ENCODE results near the gene DEDD2.
A peak's percentile ranks its signal among the peaks of the same experiment; 100 is the strongest.

Gene DEDD2

DNA sequence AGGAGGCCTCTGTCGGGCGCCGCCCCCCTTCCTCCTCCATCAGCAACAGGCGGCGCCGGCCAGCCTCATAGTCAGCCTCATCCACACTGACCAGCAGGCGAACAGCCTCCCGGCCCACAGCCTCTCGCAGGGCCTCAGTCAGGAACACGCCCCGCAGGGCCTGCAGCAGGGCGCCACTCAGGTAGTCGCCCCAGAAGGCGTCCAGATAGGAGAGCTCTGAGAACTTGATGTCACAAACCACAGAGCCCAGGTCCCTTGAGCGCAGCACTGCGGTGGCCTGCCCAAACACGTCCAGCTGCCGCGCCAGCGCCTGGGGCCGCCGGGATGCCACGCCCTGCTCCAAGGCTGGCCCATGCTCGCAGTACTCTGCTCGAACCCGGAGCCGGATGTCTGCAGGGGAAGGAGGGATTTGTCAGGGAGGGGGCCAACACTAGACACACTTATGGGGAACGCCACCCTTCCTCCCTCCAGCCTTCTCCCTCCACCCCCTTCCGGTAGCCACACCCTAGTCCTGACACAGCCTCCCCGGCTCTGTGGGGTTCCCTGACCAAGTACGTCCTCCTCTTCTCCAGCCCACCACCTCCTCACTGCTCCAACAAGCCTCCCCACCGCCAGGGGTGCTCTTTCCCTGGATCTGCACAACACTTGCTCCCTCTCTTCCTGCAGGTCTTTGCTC, 17.9 kb downstream of the DEDD2 start:
- peak overlapping the region; percentile 85 for H3K4me3 Mint-ChIP-seq
- H3K9me3 Mint-ChIP-seq (ENCODE audit: low read depth) = no peaks in the 10 kb centered on the region
- peak overlapping the region; percentile 93 for H3K27ac Mint-ChIP-seq
- no peaks in the 10 kb centered on the region for H3K27me3 Mint-ChIP-seq
- H3K36me3 Mint-ChIP-seq = peaks cover 13% of the 10 kb centered on the region
- H3K4me1 Mint-ChIP-seq (ENCODE audit: low read depth) = peaks cover 78% of the 10 kb centered on the region

DNA sequence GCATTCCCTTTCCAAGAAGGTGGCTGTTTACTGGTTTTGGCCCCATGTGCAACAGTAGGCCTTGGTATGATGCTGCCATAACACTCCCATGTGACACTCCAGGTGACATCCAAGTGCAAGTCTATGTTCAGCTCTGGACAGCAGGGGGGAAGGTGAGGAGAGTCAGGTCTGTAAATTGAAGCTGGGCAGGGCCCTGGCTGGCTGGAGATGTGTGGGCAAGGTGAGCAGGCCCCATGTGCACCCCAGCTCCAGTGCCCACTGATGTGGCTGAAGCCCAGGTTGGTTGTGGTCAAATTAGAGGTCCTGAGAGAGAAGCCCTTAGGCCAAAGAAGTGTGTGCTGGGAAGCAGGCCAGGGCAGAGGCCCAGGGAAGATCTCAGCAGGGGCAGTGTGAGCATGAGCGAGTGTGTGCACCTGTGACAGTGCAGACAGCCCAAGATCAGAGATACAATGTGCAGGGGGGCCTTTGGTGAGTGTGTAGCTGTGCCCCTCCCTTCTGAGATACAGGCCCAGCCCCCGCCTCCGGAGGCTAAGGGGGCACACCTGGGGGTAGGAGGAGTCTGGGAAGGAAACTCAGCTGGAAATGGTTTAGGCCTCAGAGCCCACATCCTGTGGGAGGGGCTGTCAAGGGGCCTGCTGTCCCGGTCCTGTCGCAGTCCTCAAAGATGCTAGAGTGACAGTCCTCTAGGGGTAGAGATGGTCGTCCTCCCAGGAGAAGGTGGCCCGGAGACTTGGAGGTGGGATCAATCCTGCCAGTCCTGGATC, 18.6 kb downstream of the DEDD2 start:
- no peaks in the 10 kb centered on the region for H3K27me3 Mint-ChIP-seq
- H3K9me3 Mint-ChIP-seq (ENCODE audit: low read depth) = no peaks in the 10 kb centered on the region
- peak overlapping the region; percentile 93 for H3K27ac Mint-ChIP-seq
- peaks cover 13% of the 10 kb centered on the region for H3K36me3 Mint-ChIP-seq
- peaks cover 76% of the 10 kb centered on the region for H3K4me1 Mint-ChIP-seq (ENCODE audit: low read depth)
- H3K4me3 Mint-ChIP-seq = peak overlapping the region; percentile 85

DNA sequence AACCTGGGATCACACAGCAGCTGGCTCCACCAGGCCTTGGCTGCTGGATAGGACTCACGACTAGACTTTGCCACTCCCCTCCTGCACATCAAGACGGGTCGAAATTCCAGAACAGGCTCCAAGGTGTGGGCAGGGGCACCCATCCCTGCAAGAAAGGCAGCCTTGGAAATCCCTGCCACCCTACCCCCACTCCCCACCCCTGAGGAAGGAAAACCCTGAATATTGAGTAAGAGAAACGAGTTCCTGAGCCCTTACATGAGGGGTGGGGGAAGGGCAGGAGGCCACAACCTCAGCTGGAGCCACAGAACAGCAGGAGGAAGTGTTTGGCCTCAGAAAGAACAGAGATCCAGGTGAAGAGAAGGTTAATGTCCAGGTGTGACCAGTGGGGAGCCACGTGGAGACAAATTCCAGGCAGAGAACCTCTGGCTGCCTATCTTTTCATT, 20.1 kb downstream of the DEDD2 start:
- Mint-ChIP-seq H3K4me3 (peak overlapping the region; percentile 10), H3K36me3 (peaks cover 13% of the 10 kb centered on the region), H3K4me1 (ENCODE audit: low read depth) (peaks cover 68% of the 10 kb centered on the region), H3K9me3 (ENCODE audit: low read depth) (no peaks in the 10 kb centered on the region), H3K27ac (peak overlapping the region; percentile 28), H3K27me3 (no peaks in the 10 kb centered on the region)

DNA sequence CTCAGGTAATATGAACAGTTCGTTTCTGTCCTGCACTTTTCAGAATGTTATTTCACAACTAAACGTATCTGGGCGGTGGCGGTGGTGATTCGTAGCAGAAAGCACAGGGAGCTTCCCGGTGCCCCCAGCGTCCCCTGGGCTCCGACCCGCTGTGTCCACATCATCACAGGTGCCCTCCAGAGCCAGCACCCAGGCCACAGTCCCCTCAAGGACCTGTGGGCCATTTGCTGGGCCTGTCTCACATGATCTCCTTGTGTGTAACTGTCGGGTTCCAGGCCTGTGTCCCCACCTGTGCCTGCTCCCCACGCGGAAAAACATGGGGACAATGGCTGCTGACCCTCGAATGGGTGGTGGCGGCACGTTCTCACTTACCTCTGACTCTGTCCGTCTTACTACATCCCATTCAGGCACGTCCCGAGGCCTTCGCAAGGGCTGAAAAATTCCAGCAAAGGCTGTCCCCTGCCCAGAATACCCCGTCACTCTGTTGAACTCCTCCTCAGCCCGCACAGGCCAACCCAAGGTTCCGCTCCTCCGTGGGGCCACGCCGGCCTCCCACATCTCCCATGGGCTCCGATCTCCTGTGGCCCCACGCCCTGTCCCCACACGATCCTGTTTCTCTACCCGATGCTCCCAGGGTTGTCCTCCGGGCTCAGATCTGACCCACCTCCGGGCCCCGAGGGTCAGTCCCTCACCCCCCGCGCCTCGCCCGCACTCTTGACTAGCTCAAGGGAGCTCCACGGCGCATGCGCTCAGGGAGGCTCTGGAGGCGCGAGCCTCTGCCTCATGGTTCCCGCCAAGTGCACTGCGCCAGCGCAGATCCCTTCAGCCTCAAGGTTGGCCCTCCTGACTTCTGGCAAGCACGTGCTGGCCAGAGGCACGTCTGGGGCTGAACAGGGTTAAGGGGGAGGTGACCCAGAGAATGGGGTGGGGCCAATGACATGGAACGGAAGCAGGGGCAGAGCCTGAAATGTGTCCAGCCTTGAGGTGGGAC, 21.2 kb downstream of the DEDD2 start:
- Mint-ChIP-seq H3K36me3 (peaks cover 8% of the 10 kb centered on the region), H3K4me1 (ENCODE audit: low read depth) (peaks cover 68% of the 10 kb centered on the region), H3K4me3 (no peak overlapping the region), H3K27ac (no peak overlapping the region), H3K27me3 (no peaks in the 10 kb centered on the region), H3K9me3 (ENCODE audit: low read depth) (no peaks in the 10 kb centered on the region)

DNA sequence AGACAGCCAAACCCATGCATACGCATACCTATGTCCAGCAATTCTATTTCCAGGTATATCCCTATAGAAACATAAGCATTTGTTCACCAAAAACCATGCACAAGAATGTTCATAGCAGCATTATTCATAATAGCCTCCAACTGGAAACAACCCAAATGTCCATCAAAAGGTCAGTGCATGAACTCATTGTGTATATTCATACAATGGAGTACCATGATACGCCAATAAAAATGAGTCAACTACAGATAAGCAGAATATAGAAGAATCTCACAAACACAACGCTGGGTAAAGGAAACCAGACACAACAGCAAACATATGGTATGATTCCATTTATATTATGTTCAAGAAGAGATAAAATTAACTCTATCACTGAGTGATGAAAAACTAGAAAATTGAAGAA, 23.8 kb downstream of the DEDD2 start:
- H3K27ac Mint-ChIP-seq = no peak overlapping the region
- no peaks in the 10 kb centered on the region for H3K27me3 Mint-ChIP-seq
- no peak overlapping the region for H3K4me3 Mint-ChIP-seq
- peaks cover 50% of the 10 kb centered on the region for H3K4me1 Mint-ChIP-seq (ENCODE audit: low read depth)
- no peaks in the 10 kb centered on the region for H3K9me3 Mint-ChIP-seq (ENCODE audit: low read depth)
- H3K36me3 Mint-ChIP-seq = peaks cover 4% of the 10 kb centered on the region

DNA sequence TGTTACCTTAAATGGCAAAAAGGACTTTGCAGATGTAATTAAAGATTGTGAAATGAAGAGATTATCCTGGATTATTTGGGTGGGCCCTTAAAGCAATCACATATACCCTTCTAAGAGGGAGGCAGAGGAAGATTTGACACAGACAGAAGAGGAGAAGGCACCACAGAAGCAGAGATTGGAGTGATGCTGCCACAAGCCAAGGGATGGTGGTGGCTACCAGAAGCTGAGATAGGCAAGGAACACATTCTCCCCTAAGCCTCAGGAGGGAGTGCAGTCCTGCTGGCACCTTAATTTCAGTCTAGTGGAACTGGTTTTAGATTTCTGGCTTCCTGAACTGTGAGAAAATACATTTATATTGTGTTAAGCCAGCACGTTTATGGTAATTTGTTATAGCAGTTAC, 24.2 kb downstream of the DEDD2 start:
- H3K36me3 Mint-ChIP-seq = peaks cover 3% of the 10 kb centered on the region
- H3K4me1 Mint-ChIP-seq (ENCODE audit: low read depth) = peaks cover 48% of the 10 kb centered on the region
- H3K27ac Mint-ChIP-seq = no peak overlapping the region
- H3K27me3 Mint-ChIP-seq = no peaks in the 10 kb centered on the region
- H3K9me3 Mint-ChIP-seq (ENCODE audit: low read depth) = no peaks in the 10 kb centered on the region
- no peak overlapping the region for H3K4me3 Mint-ChIP-seq

DNA sequence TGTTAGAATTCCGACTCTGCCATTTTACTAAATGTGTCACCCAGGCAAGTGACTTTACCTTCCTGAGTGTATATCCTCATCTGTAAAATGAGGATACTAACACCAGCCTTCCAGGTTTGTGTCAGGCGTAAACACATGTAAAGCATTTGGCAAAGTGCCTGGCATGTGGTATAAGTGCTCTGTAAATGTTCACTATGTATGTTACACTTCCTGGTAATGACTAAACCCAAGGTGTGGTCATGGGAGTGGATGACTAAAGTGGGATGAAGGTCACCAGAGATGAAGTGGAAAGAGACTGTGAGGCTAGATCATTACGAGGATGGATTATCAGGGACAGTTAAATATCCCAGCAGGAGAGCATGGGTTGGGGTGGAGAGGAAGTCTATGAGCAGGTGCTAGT, 25.6 kb downstream of the DEDD2 start:
- H3K27me3 Mint-ChIP-seq = no peaks in the 10 kb centered on the region
- peaks cover 3% of the 10 kb centered on the region for H3K36me3 Mint-ChIP-seq
- H3K9me3 Mint-ChIP-seq (ENCODE audit: low read depth) = no peaks in the 10 kb centered on the region
- peaks cover 40% of the 10 kb centered on the region for H3K4me1 Mint-ChIP-seq (ENCODE audit: low read depth)
- H3K4me3 Mint-ChIP-seq = no peak overlapping the region
- no peak overlapping the region for H3K27ac Mint-ChIP-seq

DNA sequence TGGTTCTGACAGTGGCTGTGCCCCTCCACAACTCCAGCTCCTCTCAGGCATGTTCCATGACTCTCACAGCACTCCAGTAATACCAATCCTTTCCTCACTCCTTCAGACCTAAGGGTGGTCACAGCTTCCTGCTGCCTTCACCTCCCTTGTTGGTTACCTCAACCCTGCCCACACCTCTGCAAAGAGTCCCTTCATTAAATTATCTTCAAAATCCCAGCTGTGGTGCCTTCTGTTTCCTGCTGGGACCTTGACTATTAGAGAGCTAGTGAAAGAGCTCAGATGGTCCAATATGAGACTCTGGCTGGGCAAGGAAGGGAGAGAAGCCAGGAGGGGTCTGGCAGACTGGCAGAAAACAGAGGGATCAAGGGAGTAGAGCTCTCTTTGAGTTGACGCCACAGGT, 26.1 kb downstream of the DEDD2 start:
- H3K27ac Mint-ChIP-seq = no peak overlapping the region
- H3K9me3 Mint-ChIP-seq (ENCODE audit: low read depth) = no peaks in the 10 kb centered on the region
- H3K4me3 Mint-ChIP-seq = no peak overlapping the region
- peaks cover 3% of the 10 kb centered on the region for H3K36me3 Mint-ChIP-seq
- peaks cover 38% of the 10 kb centered on the region for H3K4me1 Mint-ChIP-seq (ENCODE audit: low read depth)
- H3K27me3 Mint-ChIP-seq = no peaks in the 10 kb centered on the region

DNA sequence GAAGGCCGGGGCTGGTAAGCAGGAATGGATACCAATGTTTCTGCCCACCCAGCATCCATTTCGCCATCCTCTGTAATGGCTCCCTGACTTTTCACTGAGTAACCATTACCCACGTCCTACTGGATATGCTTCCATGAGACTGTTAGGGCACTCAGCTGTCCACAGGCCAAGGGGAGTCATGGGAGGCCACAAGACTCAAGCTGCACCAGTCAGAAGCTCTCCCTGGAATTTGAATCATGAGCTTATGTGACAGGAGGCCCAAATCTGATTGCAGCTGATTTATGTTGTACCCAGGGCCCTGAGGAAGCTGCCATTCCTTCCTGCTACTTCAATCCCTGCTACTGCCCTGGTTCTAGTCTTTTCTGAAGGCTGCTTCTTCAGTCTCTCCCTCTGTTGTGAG, 28.3 kb downstream of the DEDD2 start:
- Mint-ChIP-seq H3K4me1 (ENCODE audit: low read depth) (peaks cover 46% of the 10 kb centered on the region), H3K36me3 (peaks cover 3% of the 10 kb centered on the region), H3K4me3 (no peak overlapping the region), H3K27ac (no peak overlapping the region), H3K27me3 (no peaks in the 10 kb centered on the region), H3K9me3 (ENCODE audit: low read depth) (no peaks in the 10 kb centered on the region)

DNA sequence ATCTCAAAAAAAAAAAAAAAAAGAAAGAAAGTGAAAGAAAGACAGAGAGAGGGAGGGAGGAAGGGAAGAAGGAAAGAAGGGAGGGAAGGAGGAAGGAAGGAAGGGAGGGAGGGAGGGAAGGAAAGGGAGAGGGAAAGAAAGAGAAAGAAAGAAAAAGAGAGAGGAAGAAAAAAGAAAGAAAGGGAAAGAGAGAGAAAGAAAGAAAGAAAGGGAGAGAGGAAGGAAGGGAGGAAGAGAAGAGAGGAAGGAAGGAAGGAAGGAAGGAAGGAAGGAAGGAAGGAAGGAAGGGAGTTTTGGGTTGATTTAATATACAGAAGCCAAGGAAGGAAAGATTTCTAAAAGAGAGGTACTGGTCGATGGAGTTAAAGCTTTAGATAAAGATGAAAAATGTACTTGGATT, 28.8 kb downstream of the DEDD2 start:
- H3K36me3 Mint-ChIP-seq = peaks cover under 1% of the 10 kb centered on the region
- H3K4me1 Mint-ChIP-seq (ENCODE audit: low read depth) = peaks cover 44% of the 10 kb centered on the region
- H3K27ac Mint-ChIP-seq = no peak overlapping the region
- H3K9me3 Mint-ChIP-seq (ENCODE audit: low read depth) = no peaks in the 10 kb centered on the region
- no peaks in the 10 kb centered on the region for H3K27me3 Mint-ChIP-seq
- no peak overlapping the region for H3K4me3 Mint-ChIP-seq

DNA sequence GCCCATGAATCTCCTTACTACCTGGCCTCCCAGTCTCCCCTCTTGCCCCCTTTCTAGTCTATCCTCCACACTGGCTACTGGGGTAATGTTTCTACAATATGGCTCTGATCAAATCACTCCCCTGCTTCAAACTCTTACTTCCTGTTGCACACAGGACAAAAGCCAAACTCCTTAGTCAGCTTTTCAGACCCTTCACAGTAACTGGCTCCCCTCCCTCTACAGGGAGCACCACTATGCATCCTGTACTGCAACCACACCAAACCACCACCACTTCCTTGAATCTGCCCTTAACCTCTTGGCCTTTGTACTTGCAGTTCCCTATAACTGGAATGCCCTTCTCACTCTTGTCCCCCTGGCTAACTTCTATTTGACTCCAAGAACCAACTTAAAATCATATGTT, 32.2 kb downstream of the DEDD2 start:
- H3K4me3 Mint-ChIP-seq = peak overlapping the region; percentile 4
- peak overlapping the region; percentile 16 for H3K27ac Mint-ChIP-seq
- H3K9me3 Mint-ChIP-seq (ENCODE audit: low read depth) = no peaks in the 10 kb centered on the region
- no peaks in the 10 kb centered on the region for H3K27me3 Mint-ChIP-seq
- peaks cover 32% of the 10 kb centered on the region for H3K4me1 Mint-ChIP-seq (ENCODE audit: low read depth)
- H3K36me3 Mint-ChIP-seq = no peaks in the 10 kb centered on the region

DNA sequence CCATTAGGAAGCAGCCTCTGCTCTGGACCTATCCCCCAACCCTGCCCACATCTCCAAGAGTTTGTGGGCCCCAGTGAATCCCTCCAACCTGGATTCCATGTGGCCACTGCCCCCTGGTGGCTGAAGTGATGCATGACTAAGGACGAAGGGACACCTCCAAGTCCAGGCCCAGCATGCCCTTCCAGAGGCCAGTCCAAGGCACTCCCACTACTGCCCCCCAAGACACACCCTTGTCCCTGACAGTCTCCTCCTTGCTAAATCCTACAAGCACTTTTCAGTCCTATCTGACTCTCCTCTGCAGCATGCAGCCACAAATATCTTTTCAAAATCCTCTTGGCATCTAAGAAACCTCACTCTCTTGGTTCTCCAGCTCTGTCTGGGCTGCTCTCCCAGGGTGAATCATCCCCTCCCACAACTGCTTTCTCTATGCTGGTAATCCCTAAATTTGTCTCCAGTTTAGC, 33.0 kb downstream of the DEDD2 start:
- H3K27me3 Mint-ChIP-seq = peaks cover 6% of the 10 kb centered on the region
- H3K4me3 Mint-ChIP-seq = no peak overlapping the region
- no peaks in the 10 kb centered on the region for H3K9me3 Mint-ChIP-seq (ENCODE audit: low read depth)
- peak overlapping the region; percentile 71 for H3K27ac Mint-ChIP-seq
- no peaks in the 10 kb centered on the region for H3K36me3 Mint-ChIP-seq
- H3K4me1 Mint-ChIP-seq (ENCODE audit: low read depth) = peaks cover 32% of the 10 kb centered on the region

DNA sequence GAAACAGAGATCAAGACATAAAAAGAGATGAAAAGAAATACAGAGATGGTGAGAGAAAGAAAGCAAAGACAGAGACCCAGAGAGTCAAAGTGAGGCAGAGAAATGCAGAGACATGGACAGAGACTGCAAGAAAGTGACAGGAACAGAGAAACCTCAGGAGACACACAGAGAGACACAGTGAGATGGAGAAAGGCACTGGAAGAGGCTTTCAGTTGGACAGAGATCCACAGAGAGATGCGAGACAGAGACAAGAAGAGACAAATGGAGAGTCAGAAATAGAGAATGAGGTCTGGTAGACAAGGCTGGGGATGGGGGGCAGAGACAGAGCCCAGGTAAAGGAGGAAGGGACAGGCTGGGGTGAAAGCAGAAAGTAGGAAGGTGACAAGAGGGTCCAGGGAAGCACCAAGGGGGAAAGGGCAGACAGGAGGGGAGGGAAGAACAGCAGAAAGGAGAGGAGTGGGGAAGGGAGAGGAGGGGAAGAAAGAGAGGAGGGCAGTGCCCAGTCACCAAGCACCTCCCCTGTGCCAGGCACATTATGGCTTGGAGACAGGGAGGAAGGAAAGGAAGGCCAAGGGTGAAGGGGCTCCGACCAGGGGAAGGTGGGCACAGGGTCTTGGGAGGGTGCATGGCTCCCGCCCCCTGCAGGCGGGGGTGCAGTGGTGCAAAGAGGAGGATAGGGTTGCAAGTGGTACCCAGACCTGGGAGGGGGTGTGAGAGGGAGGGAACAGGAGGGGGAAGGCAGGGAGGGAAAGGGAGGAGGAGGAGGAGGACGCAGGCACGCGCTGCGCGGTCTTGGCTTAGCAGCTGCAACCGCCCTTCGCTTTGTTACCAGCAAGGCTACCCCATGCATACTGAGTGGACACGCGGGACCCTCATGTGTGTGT, 38.4 kb downstream of the DEDD2 start:
- Mint-ChIP-seq H3K36me3 (no peaks in the 10 kb centered on the region), H3K27ac (no peak overlapping the region), H3K9me3 (ENCODE audit: low read depth) (no peaks in the 10 kb centered on the region), H3K27me3 (peaks cover 13% of the 10 kb centered on the region), H3K4me3 (no peak overlapping the region), H3K4me1 (ENCODE audit: low read depth) (peaks cover 17% of the 10 kb centered on the region)

DNA sequence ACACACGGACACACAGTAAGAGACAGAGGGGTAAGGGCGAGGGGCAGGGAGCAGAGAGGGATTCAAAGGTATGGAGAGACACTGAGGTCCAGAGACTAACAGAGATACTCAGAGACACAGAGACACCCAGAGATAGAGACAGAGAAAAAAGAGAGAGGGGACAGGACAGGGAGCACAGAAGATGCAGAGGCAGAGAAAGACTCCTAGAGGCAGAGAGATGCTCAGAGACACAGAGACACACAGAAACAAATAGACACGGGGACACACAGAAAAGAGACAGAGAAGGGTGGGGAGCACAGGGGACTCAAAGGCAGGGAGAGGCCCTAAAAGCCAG, 39.8 kb downstream of the DEDD2 start:
- peaks cover 13% of the 10 kb centered on the region for H3K27me3 Mint-ChIP-seq
- H3K4me1 Mint-ChIP-seq (ENCODE audit: low read depth) = peaks cover 11% of the 10 kb centered on the region
- no peaks in the 10 kb centered on the region for H3K36me3 Mint-ChIP-seq
- H3K9me3 Mint-ChIP-seq (ENCODE audit: low read depth) = no peaks in the 10 kb centered on the region
- no peak overlapping the region for H3K27ac Mint-ChIP-seq
- H3K4me3 Mint-ChIP-seq = no peak overlapping the region

Measured in activated naive CD8-positive, alpha-beta T cell (primary cell).